UCSD-AML1 (cell line): ENCODE measurements around the gene ZMPSTE24.

Source experiments
- DNase-seq: peaks from one replicate; lab custom pipeline; 2025; ENCODE audit not compliant: unreplicated experiment; lab: John Stamatoyannopoulos, UW

Gene ZMPSTE24

DNA sequence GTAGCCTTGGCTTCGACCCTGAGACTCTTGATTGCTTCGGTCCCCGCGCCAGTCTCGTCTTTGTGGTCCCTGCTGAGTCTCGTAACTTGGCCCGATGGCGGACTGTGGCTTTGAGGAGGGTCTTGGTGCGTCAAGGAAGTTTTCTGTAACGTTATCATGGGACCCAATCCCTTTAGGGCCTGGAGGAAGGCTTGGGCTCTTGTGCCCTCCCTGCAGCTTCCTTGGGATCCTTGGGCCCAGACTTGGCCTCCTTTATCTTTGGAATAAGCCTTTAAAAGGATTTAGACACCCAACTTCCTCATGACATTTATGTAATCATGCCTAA lies 371 bp downstream of the ZMPSTE24 start:
- no peak for DNase-seq

DNA sequence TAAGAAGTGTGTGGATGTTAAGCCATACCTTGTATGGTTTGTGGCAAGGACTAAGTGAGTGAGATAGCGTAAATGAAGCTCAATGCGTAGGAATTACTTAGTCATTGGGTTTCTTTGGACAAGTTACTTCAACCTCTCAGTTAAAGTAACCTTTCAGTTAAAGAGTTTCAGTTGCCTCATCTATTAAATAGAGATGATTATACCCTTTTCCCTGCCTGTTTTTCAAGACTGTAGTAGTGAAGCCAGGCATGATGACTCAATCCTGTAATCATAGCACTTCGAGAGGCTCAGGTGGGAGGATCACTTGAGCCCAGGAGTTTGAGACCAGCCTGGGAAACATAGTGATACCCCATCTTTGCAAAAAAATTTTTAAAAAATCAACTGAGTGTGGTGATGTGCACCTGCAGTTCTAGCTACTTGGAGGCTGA lies 6.3 kb downstream of the ZMPSTE24 start:
- no peak for DNase-seq

DNA sequence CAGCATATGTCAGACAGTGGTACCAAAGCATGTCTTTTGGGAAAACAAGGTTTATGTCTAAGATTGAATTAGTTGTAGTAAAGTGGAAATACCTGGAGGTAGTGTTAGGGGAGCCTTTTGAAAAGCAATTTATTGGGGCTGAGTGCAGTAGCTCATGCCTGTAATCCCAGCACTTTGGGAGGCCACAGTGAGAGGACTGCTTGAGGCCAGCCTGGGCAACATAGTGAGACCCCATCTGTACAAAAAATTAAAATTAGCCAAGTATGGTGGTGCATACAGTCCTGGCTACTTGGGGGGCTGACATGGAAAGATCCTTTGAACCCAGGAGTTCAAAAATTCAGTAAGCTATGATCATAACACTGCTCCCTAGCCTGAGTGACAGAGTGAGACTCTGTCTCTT lies 7.3 kb downstream of the ZMPSTE24 start:
- DNase-seq: no peak

DNA sequence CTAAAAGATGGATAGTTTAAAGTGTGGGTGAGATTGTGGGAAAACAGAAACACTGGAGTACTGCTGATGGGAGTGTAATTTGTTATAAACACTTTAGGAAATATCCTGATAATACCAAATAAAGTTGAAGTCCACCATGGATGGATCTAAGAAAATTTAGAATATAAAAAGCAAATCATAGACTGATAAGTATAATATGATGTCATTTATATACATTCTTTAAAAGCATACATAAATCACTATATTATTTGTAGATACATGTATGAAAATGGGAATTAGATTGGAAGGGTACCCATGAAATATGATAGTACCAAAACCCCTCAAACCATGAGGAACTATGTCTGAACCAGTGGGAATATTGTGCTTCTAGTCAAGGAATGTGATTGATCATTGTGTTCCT lies 7.9 kb downstream of the ZMPSTE24 start:
- no peak for DNase-seq

DNA sequence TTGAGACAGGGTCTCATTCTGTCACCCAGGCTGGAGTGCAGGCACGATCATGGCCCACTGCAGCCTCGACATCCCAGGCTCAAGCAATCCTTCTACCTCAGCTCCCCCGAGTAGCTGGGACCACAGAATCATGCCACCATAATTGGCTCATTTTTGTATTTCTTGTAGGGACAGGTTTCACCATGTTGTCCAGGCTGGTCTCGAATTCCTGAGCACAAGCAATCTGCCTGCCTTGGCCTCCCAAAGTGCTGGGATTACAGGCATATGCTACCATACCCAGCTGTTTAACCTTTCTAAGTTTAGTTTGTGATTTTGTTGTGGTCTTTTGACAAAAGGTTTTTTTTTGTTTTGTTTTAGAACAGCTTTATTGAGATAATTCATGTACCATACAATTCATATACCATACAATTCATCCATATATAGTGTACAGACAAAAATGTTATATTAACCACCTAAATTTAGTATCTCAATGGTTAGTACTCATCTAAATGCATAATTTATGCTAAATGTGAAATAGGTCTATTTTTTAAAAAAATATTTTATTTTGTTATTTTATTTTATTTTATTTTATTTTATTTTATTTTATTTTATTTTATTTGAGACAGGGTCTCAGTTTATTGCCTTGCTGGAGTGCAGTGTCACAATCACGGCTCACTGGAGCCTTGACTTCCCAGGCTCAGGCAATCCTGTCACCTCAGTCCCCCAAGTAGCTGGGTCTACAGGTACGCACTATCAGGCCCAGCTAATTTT lies 8.9 kb downstream of the ZMPSTE24 start:
- no peak for DNase-seq

DNA sequence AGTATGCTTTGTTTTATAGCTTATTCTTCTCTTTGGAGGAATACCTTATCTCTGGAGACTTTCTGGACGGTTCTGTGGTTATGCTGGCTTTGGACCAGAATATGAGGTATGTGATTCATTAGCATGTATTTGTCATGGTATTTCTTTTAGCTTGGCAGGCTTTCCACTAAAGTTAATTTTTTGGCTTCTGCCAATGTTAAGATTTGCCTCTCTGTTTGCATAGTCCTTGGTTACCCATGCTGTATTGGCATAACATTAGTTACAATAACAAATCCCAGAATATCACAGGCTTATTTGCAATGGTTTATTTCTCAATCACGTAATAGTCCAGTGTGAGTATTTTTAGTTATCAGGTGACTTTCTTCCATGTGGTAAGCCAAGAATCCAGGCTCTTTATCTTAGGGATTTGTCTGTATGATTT lies 9.7 kb downstream of the ZMPSTE24 start:
- DNase-seq: no peak

DNA sequence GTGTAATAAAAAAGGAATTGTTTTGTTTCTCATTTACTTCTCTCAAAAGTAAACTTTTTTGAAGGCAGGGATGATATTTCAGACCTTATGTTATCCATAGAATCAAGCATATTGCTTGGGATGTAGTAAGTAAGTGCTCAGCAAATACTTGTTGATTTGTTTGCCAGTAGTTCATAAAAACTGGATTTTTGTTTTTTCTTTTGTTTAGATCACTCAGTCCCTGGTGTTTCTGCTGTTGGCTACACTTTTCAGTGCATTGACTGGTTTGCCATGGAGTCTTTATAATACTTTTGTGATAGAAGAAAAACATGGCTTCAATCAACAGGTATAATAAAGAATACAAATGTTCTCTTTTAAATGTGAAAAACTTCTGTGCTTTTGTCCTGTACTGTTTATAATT lies 10.2 kb downstream of the ZMPSTE24 start:
- no peak for DNase-seq

DNA sequence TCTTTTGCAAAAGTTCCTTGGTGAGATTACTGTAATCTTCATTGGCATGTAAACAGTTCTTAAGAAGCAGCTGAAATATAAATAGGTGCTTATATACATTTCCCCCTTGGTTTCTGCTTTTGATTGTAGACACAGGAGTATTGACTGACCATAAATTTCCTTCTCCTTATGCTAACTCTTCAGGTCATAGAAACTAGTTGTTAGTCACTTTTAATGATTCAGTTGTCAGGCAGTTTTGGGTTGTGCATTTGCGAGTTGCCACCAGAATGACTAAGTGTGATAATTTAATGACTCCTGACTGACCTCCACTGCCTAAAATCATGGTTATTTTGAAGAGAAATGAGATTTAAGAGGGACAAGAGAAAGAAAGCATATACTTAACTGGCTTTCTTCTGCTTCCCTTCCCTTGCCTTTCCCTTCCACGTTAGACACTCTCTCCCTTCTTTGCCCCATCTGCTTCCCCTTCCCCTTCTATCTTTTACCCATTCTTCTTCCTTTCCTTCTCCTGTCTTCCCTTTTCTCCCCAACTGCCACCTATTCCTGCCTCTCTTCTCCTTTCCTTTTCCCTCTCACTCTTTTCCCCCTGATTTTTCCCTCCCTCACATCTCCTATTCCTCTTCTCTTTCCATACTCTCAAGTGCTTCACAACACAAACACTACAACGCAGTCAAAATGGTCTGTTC lies 12.3 kb downstream of the ZMPSTE24 start:
- DNase-seq: no peak

DNA sequence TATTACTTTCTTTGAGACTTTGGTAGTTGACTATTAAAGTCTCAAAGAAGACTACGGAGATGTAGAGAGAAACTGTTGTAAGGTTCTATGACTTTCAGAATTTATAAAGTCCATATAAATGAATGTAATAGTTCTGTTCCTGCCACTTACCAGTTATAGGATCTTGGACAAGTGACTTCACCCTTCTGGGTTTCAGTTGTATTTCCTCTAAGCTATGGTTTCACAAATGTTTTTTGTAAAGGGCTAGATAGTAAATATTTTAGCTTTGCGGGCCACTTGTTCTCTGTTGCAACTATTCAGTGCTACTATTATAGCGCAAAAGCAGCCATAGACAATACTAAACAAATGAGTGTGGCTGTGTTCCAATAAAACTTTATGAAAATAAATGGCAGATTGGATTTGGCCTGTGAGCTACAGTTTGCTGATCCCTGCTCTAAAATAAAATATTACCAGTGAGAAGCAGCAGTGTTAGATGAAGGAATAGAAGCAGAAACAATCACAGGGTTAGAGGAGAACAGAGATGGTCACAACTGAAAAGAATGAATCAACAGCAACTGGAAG lies 14.7 kb downstream of the ZMPSTE24 start:
- no peak for DNase-seq

DNA sequence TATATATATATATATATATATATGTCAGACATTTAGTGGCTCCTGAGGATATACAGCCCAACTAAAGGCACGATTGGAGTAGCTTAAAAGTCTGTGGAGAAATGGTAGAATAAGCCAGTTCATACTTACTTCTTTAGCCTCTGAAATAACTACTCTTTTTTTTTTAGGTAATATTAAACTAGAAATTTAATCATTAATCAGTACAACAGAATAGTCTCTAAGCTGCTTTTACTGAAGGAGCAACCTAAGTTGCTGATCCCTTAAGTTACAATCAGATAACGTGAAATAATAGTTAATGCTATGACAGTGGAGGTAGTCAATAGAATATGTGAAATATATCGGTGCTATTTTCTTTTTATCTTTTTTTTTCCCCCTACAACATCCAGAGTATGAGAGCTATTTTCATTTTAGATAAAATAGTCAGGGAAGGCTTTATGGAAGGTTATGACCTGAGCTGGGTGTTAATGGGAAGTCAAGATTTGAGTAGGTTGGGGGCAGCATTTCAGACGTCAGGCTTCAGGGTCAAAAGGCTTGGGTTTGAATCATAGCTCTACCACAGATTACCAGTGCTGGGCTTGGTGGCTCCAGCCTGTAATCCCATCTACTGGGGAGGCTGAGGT lies 15.6 kb downstream of the ZMPSTE24 start:
- no peak for DNase-seq

DNA sequence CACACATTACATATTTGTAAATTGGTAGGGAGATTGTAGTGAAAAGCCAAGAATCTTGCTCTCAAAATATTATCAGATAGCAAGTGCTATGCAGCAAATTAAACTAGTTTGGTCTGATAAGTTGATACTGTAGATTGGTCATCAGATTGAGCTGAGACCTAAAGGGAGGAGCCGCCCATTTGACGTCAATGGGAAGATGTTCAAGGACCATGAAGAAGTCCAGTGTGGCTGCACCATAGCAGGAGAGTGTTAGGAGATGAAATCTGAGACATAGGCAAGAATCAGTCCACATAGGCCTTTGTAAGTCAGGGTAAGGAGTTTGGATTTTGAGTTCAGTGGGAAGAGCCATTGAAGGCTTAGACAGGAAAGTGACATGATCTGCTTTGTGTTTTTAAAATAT lies 16.3 kb downstream of the ZMPSTE24 start:
- no peak for DNase-seq

DNA sequence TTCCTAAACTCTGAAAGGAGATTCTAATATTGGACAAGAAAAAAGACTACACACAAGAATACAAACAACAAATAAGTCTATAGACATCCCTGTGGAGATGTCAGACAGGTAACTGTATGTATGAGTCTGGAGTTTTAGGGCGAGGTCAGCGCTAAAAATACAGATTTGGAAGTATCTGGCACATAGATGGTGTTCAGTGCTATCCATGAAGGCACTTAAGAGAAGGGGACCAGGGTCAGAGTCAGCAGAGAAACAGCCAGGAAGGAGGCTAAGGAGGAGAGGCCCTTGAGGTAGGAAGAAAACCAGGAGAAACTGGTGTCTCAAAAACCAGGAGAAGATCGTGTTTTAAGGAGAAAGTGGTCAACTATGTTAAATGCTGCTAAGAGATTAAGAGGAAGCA lies 18.1 kb downstream of the ZMPSTE24 start:
- DNase-seq: no peak

DNA sequence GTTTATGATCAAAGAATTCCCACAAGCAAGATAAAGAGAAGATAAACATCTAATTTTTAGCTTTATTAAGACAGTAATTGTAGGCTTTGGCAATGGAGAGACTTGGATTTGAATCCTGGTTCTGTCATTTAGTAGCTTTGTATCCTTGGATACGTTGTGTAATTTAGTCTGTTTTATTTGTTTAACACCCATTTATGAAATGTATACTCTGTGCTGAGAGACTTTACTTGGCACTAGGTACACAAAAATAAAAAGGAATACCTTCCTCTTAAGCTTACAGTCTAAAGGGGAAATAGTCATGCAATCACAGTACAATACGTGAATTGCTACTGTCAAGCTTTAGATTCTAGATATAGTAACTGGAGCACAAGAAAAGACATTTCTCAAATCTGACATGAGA lies 23.8 kb downstream of the ZMPSTE24 start:
- no peak for DNase-seq

DNA sequence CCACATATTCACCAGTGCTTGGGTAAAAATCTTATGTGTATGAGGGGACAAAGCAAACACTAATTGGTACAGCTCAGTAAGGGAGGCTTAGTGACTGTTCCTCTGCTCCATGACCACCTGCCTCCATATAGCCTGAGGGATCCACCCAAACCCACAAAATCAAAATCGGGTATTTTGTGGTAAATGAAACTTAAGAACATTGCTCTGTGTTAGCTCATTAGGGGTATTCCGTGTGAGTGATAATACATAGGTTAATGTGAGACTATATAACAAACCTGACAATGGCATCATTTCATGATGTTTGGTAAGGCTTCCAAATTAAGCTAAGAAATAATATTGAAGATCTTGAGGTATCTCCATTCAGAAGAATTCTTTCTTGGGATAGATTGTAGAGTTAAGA lies 33.3 kb downstream of the ZMPSTE24 start:
- DNase-seq: no peak

DNA sequence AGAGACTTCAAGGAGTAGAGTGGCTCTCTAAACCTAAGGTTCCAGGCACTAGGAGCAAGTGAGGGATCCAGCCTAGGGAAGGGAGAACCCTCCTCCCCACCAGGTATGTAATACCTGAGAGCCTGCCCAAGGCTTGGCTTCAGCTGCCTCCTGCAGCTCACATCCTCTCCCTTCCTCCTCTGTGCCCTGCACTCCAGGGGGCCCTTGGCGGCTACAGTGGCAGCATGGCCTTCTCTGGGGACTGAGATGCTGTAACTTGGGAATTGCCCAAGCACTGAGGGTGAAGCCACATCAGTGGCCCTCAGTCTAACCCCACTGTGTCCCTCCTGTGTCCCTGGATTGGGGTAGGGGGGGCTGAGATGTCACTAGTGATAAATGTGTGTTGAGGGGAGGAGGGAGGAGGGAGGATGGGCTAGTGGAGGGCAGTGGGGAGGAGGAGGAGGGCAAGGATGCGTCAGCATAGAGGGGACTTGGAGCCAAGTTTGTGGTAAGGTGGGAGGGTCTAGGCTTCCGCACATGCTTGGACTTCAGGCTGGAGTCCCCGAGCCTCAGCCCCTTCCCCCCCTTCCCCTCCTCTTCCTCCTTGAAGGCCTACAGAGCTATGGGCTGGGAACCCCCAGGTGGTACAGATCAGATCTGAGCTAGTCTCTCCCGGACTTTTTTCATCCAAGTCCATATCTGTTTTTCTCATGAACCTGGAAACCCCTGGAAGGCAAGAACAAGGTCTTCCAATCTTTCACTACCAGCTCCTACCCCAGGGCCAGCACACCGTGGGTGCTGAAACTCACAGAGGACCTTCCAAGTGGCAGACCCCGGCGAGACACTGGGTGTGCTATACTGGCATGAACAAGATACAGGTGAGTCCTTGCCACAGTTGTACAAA lies 41.6 kb downstream of the ZMPSTE24 start:
- DNase-seq: no peak

DNA sequence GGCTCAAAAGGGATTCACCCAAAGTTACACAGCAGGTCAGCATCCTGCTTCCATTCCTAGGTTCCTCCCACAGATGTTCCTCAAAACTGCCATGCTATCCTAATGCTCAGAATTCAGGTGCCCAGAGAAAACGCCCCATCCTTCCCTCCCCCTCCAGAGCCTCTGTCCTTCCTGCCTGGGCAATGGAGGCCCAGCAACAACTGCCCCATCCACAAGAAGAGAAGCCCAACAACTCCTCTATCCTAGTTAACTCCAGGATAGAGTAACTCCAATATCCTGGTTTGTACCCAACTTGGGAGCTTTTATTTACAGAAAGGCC lies 42.2 kb downstream of the ZMPSTE24 start:
- no peak for DNase-seq

DNA sequence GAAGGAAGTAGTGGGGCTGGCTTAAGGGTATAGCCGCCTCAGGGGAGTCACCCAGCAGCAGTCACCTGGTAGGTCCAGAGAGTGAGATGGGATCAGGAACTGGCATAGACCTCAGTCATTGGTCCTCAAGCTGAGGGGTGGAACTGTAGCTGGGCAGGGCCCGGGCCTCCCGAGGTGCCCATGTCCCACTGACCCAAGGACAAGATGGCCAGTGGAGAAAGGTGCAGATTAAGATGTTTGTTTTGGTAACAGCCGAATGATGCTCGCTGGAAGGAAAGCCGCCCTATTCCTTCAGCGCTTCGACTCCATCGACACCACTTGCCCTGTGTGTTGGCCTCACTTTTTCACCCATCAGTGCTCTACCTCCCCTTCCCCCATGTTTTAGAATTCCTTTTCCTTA lies 42.6 kb downstream of the ZMPSTE24 start:
- no peak for DNase-seq

DNA sequence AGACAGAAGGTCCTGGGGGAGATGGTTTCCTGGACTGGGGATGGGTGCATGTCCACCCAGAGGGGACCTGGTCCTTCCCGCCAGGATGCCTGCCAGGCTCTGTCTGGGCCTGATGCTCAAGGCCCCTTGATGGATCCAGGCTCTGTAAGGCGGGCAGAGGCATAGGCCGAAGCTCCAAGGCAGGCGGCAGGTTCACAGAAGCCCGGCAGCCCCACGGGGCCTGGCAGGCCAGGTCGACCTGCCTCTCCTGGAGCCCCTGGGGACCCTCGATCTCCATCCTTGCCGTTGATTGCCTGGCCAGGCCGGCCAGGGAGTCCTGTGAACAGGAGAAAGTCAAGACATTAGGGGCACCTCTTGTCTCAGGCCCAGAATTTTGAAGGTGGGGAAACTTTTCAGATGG lies 43.0 kb downstream of the ZMPSTE24 start:
- no peak for DNase-seq

DNA sequence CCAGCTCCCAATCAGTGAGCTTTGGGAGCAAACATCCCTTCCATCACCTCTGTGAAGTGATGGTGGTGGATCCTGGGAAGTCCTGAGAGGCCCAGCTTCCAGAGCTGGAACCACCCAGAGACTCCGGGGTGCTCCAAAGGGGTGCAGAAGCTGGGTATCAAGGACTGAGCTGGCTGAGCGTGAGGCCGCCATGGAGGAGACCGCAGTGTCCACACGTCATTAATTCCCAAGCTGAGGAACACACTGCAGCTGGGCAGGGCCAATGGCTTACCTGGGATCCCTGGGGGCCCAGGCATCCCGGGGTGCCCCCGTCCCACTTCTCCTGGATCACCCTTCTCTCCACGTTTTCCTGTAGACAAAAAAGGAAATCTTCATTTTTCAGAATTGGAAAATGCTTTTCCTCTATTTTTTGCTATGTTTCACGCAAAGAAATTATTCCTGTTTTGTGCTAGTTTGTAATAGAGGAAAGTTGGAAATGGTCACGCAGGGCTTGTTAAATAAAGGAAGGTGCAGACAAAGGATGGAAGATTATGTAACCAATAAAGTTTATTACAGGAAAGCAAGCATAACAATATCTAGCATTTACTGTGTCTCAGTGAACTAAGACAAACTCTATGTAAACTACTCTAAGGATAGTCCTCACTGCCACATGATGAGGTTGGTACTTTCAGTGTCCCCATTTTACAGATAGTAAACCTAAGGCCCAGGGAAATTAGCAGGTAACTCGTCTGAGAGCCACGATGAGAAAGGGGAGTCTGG lies 43.7 kb downstream of the ZMPSTE24 start:
- DNase-seq: no peak

DNA sequence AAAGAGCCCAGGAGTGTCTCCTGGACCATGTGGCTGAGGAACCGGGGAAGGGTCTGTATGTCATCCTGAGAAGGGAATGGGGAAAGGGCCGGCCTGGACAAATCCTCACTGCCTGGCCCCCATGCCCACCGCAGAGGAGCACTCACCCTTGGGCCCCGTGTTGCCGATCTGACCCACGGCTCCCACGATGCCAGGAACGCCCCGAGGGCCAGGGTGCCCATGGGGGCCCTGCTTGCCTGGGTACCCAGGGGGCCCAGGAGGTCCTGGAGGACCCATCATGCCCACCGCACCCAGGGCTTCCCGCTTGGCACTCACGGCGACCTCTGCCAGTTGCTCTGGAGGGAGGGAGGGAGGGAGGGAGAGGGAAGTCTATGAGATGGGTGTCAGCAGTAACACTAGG lies 44.4 kb downstream of the ZMPSTE24 start:
- DNase-seq: no peak
